ENCODE measurements around the gene EPB41L3. TPM values are rescaled to one million over a fixed set of nuclear protein-coding genes. Genes with fewer than 3 reads are reported as not detected.

EPB41L3 gene
- total RNA-seq, 1 experiment from 2014 or later = 8.7 TPM

DNA sequence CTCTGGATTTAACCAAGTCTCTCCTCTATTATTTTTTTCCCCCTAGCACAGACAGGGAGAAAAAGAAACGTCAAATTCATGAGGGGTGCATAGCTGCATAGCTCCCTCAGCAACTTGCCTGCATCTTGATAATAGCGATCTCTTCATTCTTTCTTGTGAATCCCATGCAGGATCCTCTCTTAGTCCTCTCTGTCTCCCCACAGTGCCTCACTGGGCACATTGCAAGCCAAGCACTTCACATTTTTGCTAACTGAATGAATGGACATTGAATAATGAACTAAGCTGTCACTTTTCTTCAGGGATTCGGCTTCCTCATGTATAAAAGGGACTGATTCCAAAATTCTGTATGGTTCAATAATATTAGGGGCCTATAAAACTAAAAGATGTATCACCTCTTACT, 2.9 kb upstream of the EPB41L3 start:
- H3K9me3 Mint-ChIP-seq (ENCODE audit: unreplicated experiment) = no peaks in the 10 kb centered on the region
- DNase-seq = peak in 1 of 2 experiments; percentile 13
- ChIA-PET POLR2A (no interaction called here), CTCF (interaction anchor here (1.7 kb wide), 1 partner anchor 90 kb away, joined by 5 read pairs; no protein-coding TSS in a partner anchor)
- Histone ChIP-seq H3K36me3 (ENCODE audit: control insufficient read depth, insufficient read depth, low read length) (no peaks in the 10 kb centered on the region), H3K4me3 (ENCODE audit: low read depth, low read length) (no peak overlapping the region), H3K27me3 (replicated peaks; ENCODE audit: control insufficient read depth, insufficient read depth, low read length) (no peaks in the 10 kb centered on the region), H3K9me3 (no peaks in the 10 kb centered on the region), H3K4me1 (no peaks in the 10 kb centered on the region)
- H3K27ac Mint-ChIP-seq (ENCODE audit: unreplicated experiment) = no peak overlapping the region
- H3K4me1 Mint-ChIP-seq (ENCODE audit: low read depth, unreplicated experiment) = no peaks in the 10 kb centered on the region
- no peak overlapping the region for H3K4me3 Mint-ChIP-seq (ENCODE audit: unreplicated experiment)
- TF ChIP-seq, protein P1, sequence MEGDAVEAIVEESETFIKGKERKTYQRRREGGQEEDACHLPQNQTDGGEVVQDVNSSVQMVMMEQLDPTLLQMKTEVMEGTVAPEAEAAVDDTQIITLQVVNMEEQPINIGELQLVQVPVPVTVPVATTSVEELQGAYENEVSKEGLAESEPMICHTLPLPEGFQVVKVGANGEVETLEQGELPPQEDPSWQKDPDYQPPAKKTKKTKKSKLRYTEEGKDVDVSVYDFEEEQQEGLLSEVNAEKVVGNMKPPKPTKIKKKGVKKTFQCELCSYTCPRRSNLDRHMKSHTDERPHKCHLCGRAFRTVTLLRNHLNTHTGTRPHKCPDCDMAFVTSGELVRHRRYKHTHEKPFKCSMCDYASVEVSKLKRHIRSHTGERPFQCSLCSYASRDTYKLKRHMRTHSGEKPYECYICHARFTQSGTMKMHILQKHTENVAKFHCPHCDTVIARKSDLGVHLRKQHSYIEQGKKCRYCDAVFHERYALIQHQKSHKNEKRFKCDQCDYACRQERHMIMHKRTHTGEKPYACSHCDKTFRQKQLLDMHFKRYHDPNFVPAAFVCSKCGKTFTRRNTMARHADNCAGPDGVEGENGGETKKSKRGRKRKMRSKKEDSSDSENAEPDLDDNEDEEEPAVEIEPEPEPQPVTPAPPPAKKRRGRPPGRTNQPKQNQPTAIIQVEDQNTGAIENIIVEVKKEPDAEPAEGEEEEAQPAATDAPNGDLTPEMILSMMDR (IDR thresholded peaks at IDR 0.05; ENCODE audit: insufficient read depth in 1 of 2, low read depth in 1 of 2, low read length in 1 of 2, severe bottlenecking in 1 of 2, unreplicated experiment in 1 of 2) = peak in 1 of 2 experiments; percentile 35
- no peaks in the 10 kb centered on the region for H3K36me3 Mint-ChIP-seq (ENCODE audit: insufficient read depth, unreplicated experiment)
- no TSS peak for BruUV-seq (replicated peaks)
- intact Hi-C loops (cut with micrococcal nuclease; ENCODE audit: unreplicated experiment) = loop anchor here (1.0 kb wide), 1 partner anchor 473 kb away; no protein-coding TSS in a partner anchor
- peaks cover 15% of the 10 kb centered on the region for H3K27me3 Mint-ChIP-seq (ENCODE audit: insufficient read depth, unreplicated experiment)

DNA sequence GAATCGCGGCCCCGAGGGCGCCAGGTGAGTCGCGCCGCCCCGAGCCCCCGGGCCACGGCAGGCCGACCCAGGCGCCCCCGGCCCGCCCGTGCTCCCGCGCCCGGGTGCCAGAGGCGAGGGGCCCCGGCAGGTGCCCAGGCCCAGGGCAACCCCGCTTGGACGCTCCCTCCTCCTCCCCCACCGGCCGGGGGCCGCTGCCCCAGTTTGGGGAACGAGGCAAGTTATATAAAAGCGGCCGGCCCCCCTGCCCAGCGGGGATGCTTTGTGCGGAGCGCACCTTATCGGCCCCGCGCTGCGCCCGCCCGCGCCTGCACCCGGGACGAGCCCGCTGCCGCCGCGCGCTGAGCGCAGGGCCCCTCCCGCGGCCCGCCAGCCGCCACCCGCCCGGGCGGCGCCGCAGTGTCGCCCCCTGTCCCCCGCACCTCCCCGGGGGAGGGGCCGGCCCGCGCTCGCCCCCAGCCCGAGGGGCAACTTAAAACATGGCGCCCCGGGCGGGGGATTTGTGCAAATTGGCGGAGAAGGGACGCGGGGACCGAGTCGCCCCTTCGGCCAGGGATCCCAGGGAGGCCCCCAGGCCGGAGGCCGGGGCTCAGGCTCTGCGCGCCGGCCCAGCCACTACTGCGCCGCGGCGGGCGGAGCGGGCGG, 639 bp downstream of the EPB41L3 start:
- no peak for DNase-seq

DNA sequence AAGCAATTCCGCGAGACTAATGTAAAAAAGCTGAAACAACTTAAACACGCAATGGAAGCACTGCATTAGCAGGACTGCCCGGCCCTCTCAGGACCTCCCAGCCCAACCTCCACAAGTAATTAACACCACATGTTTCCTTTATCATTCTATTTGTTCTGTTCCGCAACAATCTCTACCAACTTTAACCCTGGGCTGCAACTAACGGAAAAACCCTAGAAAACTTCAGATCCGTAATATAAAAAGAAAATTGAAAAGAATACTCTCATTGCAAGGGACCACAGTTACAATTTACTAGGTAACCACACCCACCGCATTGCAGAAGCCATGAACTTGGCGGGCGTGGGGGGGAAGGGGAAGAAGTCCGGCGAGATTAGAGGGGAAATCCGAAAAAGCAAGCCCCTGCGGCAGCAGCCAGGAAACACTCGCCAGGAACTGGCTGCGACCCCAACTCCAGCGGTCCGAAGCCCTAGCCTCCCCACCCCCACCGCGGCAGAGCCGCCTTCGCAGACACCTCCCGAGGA, 1.2 kb downstream of the EPB41L3 start:
- no peaks in the 10 kb centered on the region for H3K9me3 Mint-ChIP-seq (ENCODE audit: unreplicated experiment)
- no peaks in the 10 kb centered on the region for H3K4me1 ChIP-seq
- ChIA-PET POLR2A (no interaction called here), CTCF (no interaction called here)
- peak in 1 of 2 experiments; percentile 6 for DNase-seq
- H3K27ac Mint-ChIP-seq (ENCODE audit: unreplicated experiment) = no peak overlapping the region
- no peaks in the 10 kb centered on the region for H3K36me3 ChIP-seq (ENCODE audit: control insufficient read depth, insufficient read depth, low read length)
- TF ChIP-seq, protein P1 (IDR thresholded peaks at IDR 0.05; ENCODE audit: insufficient read depth in 1 of 2, low read depth in 1 of 2, low read length in 1 of 2, severe bottlenecking in 1 of 2, unreplicated experiment in 1 of 2) = no peak
- intact Hi-C loops (cut with micrococcal nuclease; ENCODE audit: unreplicated experiment) = no loop called here
- H3K4me1 Mint-ChIP-seq (ENCODE audit: low read depth, unreplicated experiment) = no peaks in the 10 kb centered on the region
- H3K4me3 ChIP-seq (ENCODE audit: low read depth, low read length) = peak overlapping the region; percentile 16; the same call in 1 of the 2 replicates
- no peaks in the 10 kb centered on the region for H3K27me3 ChIP-seq (replicated peaks; ENCODE audit: control insufficient read depth, insufficient read depth, low read length)
- H3K4me3 Mint-ChIP-seq (ENCODE audit: unreplicated experiment) = peak overlapping the region; percentile 59
- peaks cover 20% of the 10 kb centered on the region for H3K27me3 Mint-ChIP-seq (ENCODE audit: insufficient read depth, unreplicated experiment)
- no peaks in the 10 kb centered on the region for H3K36me3 Mint-ChIP-seq (ENCODE audit: insufficient read depth, unreplicated experiment)
- no peaks in the 10 kb centered on the region for H3K9me3 ChIP-seq
- BruUV-seq (replicated peaks) = no TSS peak

More for the DNA sequence above, 639 bp downstream of the EPB41L3 start:
- Mint-ChIP-seq H3K36me3 (ENCODE audit: insufficient read depth, unreplicated experiment) (no peaks in the 10 kb centered on the region), H3K4me1 (ENCODE audit: low read depth, unreplicated experiment) (no peaks in the 10 kb centered on the region), H3K27ac (ENCODE audit: unreplicated experiment) (no peak overlapping the region), H3K4me3 (ENCODE audit: unreplicated experiment) (peak overlapping the region; percentile 59), H3K27me3 (ENCODE audit: insufficient read depth, unreplicated experiment) (peaks cover 20% of the 10 kb centered on the region), H3K9me3 (ENCODE audit: unreplicated experiment) (no peaks in the 10 kb centered on the region)
- Histone ChIP-seq H3K36me3 (ENCODE audit: control insufficient read depth, insufficient read depth, low read length) (no peaks in the 10 kb centered on the region), H3K4me1 (no peaks in the 10 kb centered on the region), H3K9me3 (no peaks in the 10 kb centered on the region), H3K4me3 (ENCODE audit: low read depth, low read length) (peak overlapping the region; percentile 34), H3K27me3 (replicated peaks; ENCODE audit: control insufficient read depth, insufficient read depth, low read length) (no peaks in the 10 kb centered on the region)
- BruUV-seq (replicated peaks) = no TSS peak
- CTCF ChIA-PET = no interaction called here
- TF ChIP-seq, protein P1 (IDR thresholded peaks at IDR 0.05; ENCODE audit: insufficient read depth in 1 of 2, low read depth in 1 of 2, low read length in 1 of 2, severe bottlenecking in 1 of 2, unreplicated experiment in 1 of 2) = no peak
- intact Hi-C loops (cut with micrococcal nuclease; ENCODE audit: unreplicated experiment) = no loop called here
- POLR2A ChIA-PET = no interaction called here

All from Caco-2 (cell line).